GM21447 (cell line): ENCODE measurements around the gene RGS2.

Experiments used
- ATAC-seq: cut with Tn5 transposase; IDR thresholded peaks from one replicate; pipeline ENCODE4 v1.9.1; 2021; ENCODE audit not compliant: unreplicated experiment

Gene RGS2

GRCh38 chr1:192795916-192796618, 12.8 kb upstream of the RGS2 start:
- ATAC-seq = no peak

- no peak for ATAC-seq
Measured at GRCh38 chr1:192797143-192797542, 11.7 kb upstream of the RGS2 start.

- ATAC-seq = no peak
Measured at GRCh38 chr1:192797891-192798290, 10.9 kb upstream of the RGS2 start.

- ATAC-seq = no peak
Measured at GRCh38 chr1:192801451-192801850, 7.4 kb upstream of the RGS2 start.

- no peak for ATAC-seq
Measured at GRCh38 chr1:192802406-192802805, 6.4 kb upstream of the RGS2 start.

GRCh38 chr1:192803501-192803900, 5.3 kb upstream of the RGS2 start:
- no peak for ATAC-seq

GRCh38 chr1:192805832-192806323, 3.0 kb upstream of the RGS2 start:
- ATAC-seq = peak; percentile 32

GRCh38 chr1:192807211-192808162, 1.4 kb upstream of the RGS2 start:
- peak; percentile 34 for ATAC-seq

GRCh38 chr1:192808163-192808517, 699 bp upstream of the RGS2 start:
- no peak for ATAC-seq

GRCh38 chr1:192809307-192810252, 741 bp downstream of the RGS2 start:
- ATAC-seq = no peak

- ATAC-seq = peak; percentile 22
Measured at GRCh38 chr1:192810253-192810880, 1.5 kb downstream of the RGS2 start.

- ATAC-seq = no peak
Measured at GRCh38 chr1:192811006-192811405, 2.2 kb downstream of the RGS2 start.

- no peak for ATAC-seq
Measured at GRCh38 chr1:192811594-192812239, 2.9 kb downstream of the RGS2 start.

GRCh38 chr1:192812420-192813209, 3.8 kb downstream of the RGS2 start:
- ATAC-seq = no peak

GRCh38 chr1:192814805-192815204, 6.0 kb downstream of the RGS2 start:
- no peak for ATAC-seq

- no peak for ATAC-seq
Measured at GRCh38 chr1:192817246-192817645, 8.4 kb downstream of the RGS2 start.

GRCh38 chr1:192821296-192821695, 12.5 kb downstream of the RGS2 start:
- ATAC-seq = no peak

GRCh38 chr1:192824511-192824910, 15.7 kb downstream of the RGS2 start:
- ATAC-seq = no peak
